ENCODE data around the gene TFF3.

The TFF3 gene

GRCh38 chr21:42265231-42265812 is 49.9 kb downstream of the TFF3 start:
- TF ChIP-seq TAF1 (IDR thresholded peaks at IDR 0.05; ENCODE audit: borderline replicate concordance, insufficient read depth, low read length), result no peak
- no peak for TF ChIP-seq SIN3A (IDR thresholded peaks at IDR 0.05; ENCODE audit: borderline replicate concordance, insufficient read depth, low read length)
- no peak for TF ChIP-seq FOXP2 (optimal IDR thresholded peaks at IDR 0.05; ENCODE audit: borderline replicate concordance, extremely low read depth, extremely low read length, insufficient read depth)
- TF ChIP-seq POLR2AphosphoS5 (IDR thresholded peaks at IDR 0.05; ENCODE audit: low read depth, low read length), result no peak
- TF ChIP-seq REST (IDR thresholded peaks at IDR 0.05; ENCODE audit: insufficient read depth in 1 of 2, low read depth in 2 of 2, low read length in 2 of 2), result no peak

- TF ChIP-seq SIN3A (IDR thresholded peaks at IDR 0.05; ENCODE audit: borderline replicate concordance, insufficient read depth, low read length), result no peak
- TF ChIP-seq POLR2AphosphoS5 (IDR thresholded peaks at IDR 0.05; ENCODE audit: low read depth, low read length), result no peak
- TF ChIP-seq TAF1 (IDR thresholded peaks at IDR 0.05; ENCODE audit: borderline replicate concordance, insufficient read depth, low read length), result no peak
- no peak for TF ChIP-seq FOXP2 (optimal IDR thresholded peaks at IDR 0.05; ENCODE audit: borderline replicate concordance, extremely low read depth, extremely low read length, insufficient read depth)
- no peak for TF ChIP-seq REST (IDR thresholded peaks at IDR 0.05; ENCODE audit: insufficient read depth in 1 of 2, low read depth in 2 of 2, low read length in 2 of 2)
Observed at GRCh38 chr21:42264245-42265195, 50.7 kb downstream of the TFF3 start.

GRCh38 chr21:42263591-42264131 is 51.5 kb downstream of the TFF3 start:
- no peak for TF ChIP-seq FOXP2 (optimal IDR thresholded peaks at IDR 0.05; ENCODE audit: borderline replicate concordance, extremely low read depth, extremely low read length, insufficient read depth)
- no peak for TF ChIP-seq SIN3A (IDR thresholded peaks at IDR 0.05; ENCODE audit: borderline replicate concordance, insufficient read depth, low read length)
- no peak for TF ChIP-seq REST (IDR thresholded peaks at IDR 0.05; ENCODE audit: insufficient read depth in 1 of 2, low read depth in 2 of 2, low read length in 2 of 2)
- TF ChIP-seq POLR2AphosphoS5 (IDR thresholded peaks at IDR 0.05; ENCODE audit: low read depth, low read length), result no peak
- TF ChIP-seq TAF1 (IDR thresholded peaks at IDR 0.05; ENCODE audit: borderline replicate concordance, insufficient read depth, low read length), result no peak

GRCh38 chr21:42262831-42263231 is 52.4 kb downstream of the TFF3 start:
- TF ChIP-seq SIN3A (IDR thresholded peaks at IDR 0.05; ENCODE audit: borderline replicate concordance, insufficient read depth, low read length) (no peak), FOXP2 (optimal IDR thresholded peaks at IDR 0.05; ENCODE audit: borderline replicate concordance, extremely low read depth, extremely low read length, insufficient read depth) (no peak), TAF1 (IDR thresholded peaks at IDR 0.05; ENCODE audit: borderline replicate concordance, insufficient read depth, low read length) (no peak), POLR2AphosphoS5 (IDR thresholded peaks at IDR 0.05; ENCODE audit: low read depth, low read length) (no peak), REST (IDR thresholded peaks at IDR 0.05; ENCODE audit: insufficient read depth in 1 of 2, low read depth in 2 of 2, low read length in 2 of 2) (no peak)

All from PFSK-1 (cell line).